Kidney epithelial cell (primary cell): Measurements from ENCODE around the gene OSBP2. TPM values are rescaled to one million over a fixed set of nuclear protein-coding genes. Genes with fewer than 3 reads are reported as not detected.

Source experiments
- DNase-seq: peaks from one replicate; pipeline ENCODE4 v3.0.0-alpha.2; 2010; ENCODE audit warnings: low read depth
- H3K27me3 ChIP-seq: 2 replicates; pipeline ENCODE4 v1.6.0; 2011; ENCODE audit warnings: low read length; ENCODE audit not compliant: control insufficient read depth, insufficient read depth
- H3K36me3 ChIP-seq: 2 replicates; pipeline ENCODE4 v1.5.1; 2011; ENCODE audit warnings: low read length; ENCODE audit not compliant: control insufficient read depth, insufficient read depth
- H3K4me3 ChIP-seq: 2 replicates; pipeline ENCODE4 v1.5.1; 2011; ENCODE audit warnings: low read depth, mild to moderate bottlenecking, control low read depth, low read length
- CTCF ChIP-seq: IDR thresholded peaks from 2 replicates; pipeline ENCODE4 v1.5.1; 2011; ENCODE audit warnings: mild to moderate bottlenecking, moderate library complexity, low read length, control low read depth, inconsistent platforms; ENCODE audit not compliant: insufficient read depth, poor library complexity, severe bottlenecking
- total RNA-seq: library from RNA; depleted of rRNA; stranded (reverse); fragments of >200 nt; gene quantifications from 2 replicates; pipeline ENCODE4 v1.2.3, GENCODE V29; 2015

Gene OSBP2
- total RNA-seq, 1 donor from 2014 or later, result 5.0 TPM

- DNase-seq, result no peak
- no peaks in the 10 kb centered on the region for H3K27me3 ChIP-seq
- H3K4me3 ChIP-seq, result no peak overlapping the region
- TF ChIP-seq CTCF, result no peak
- H3K36me3 ChIP-seq, result no peaks in the 10 kb centered on the region
These were observed 177.0 kb downstream of the OSBP2 start for GRCh38 chr22:30871391-30872284.

GRCh38 chr22:30872285-30873041 is 177.8 kb downstream of the OSBP2 start:
- Histone ChIP-seq H3K4me3 (no peak overlapping the region), H3K36me3 (no peaks in the 10 kb centered on the region), H3K27me3 (no peaks in the 10 kb centered on the region)
- no peak for DNase-seq
- TF ChIP-seq CTCF, result no peak

GRCh38 chr22:30873086-30873650 is 178.5 kb downstream of the OSBP2 start:
- DNase-seq, result no peak
- TF ChIP-seq CTCF, result no peak
- Histone ChIP-seq H3K36me3 (no peaks in the 10 kb centered on the region), H3K27me3 (no peaks in the 10 kb centered on the region), H3K4me3 (no peak overlapping the region)

- Histone ChIP-seq H3K4me3 (no peak overlapping the region), H3K27me3 (no peaks in the 10 kb centered on the region), H3K36me3 (no peaks in the 10 kb centered on the region)
- no peak for DNase-seq
- no peak for TF ChIP-seq CTCF
These were observed 179.0 kb downstream of the OSBP2 start for GRCh38 chr22:30873661-30874060.

GRCh38 chr22:30874431-30875370 is 180.0 kb downstream of the OSBP2 start:
- TF ChIP-seq CTCF, result no peak

More at GRCh38 chr22:30874431-30875370, 180.0 kb downstream of the OSBP2 start:
- no peaks in the 10 kb centered on the region for H3K36me3 ChIP-seq
- no peak overlapping the region for H3K4me3 ChIP-seq
- no peak for DNase-seq
- H3K27me3 ChIP-seq, result no peaks in the 10 kb centered on the region
